ENCODE results near the gene RRAS2.
"Not testable (repeated sequence)": the region's sequence is repeated elsewhere in the genome, so short reads cannot be mapped to it uniquely, and the experiment has no call there.

RRAS2 gene

DNA sequence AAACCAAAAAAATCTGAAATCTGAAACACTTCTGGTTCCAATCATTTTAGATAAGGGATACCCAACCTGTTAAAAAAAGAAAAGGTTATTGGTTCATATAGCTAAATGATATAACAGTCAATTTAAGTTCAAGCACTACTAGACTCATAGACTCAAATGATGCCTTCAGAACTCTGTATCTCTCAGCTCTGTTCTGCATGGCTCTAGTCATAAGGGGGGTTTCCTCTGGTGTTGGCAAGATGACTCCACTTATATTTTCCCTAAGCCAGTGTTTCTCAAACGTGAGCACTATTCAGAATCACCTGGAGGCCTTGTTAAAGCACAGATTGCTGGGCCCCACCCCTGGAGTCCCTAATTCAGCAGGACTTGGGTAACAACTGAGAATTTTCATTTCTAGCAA is 11.5 kb upstream of the RRAS2 start:
- DNase-seq: no peak

- no peak for DNase-seq
Measured at GRCh38 chr11:14369598-14369997, 10.6 kb upstream of the RRAS2 start.

- DNase-seq: no peak
Measured at GRCh38 chr11:14366936-14367335, 8.0 kb upstream of the RRAS2 start.

GRCh38 chr11:14364322-14364721 is 5.3 kb upstream of the RRAS2 start:
- DNase-seq: no peak

DNA sequence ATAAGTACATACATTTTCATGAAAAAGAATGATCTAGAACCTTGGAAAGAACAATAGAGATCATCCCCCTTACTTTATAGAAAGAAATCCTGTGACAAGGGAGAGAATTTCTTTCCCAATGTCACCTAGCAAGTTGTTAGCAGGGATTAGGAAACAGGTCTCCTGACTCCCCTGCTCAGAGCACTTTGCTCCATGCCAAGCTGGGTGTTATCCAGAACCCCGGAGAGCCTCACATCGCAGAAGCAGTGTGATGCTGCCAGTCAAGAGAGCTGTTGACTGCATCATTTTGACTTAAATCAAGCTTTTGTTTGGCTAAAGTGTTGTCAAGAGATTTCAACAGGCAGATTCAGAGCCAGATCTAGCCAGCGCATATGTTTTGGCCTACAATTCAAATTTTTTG is 3.6 kb upstream of the RRAS2 start:
- no peak for DNase-seq

- no peak for DNase-seq
Measured at GRCh38 chr11:14361951-14362350, 3.0 kb upstream of the RRAS2 start.

GRCh38 chr11:14360976-14361375 is 2.0 kb upstream of the RRAS2 start:
- no peak for DNase-seq

GRCh38 chr11:14359501-14360031 is 583 bp upstream of the RRAS2 start:
- no peak for DNase-seq

DNA sequence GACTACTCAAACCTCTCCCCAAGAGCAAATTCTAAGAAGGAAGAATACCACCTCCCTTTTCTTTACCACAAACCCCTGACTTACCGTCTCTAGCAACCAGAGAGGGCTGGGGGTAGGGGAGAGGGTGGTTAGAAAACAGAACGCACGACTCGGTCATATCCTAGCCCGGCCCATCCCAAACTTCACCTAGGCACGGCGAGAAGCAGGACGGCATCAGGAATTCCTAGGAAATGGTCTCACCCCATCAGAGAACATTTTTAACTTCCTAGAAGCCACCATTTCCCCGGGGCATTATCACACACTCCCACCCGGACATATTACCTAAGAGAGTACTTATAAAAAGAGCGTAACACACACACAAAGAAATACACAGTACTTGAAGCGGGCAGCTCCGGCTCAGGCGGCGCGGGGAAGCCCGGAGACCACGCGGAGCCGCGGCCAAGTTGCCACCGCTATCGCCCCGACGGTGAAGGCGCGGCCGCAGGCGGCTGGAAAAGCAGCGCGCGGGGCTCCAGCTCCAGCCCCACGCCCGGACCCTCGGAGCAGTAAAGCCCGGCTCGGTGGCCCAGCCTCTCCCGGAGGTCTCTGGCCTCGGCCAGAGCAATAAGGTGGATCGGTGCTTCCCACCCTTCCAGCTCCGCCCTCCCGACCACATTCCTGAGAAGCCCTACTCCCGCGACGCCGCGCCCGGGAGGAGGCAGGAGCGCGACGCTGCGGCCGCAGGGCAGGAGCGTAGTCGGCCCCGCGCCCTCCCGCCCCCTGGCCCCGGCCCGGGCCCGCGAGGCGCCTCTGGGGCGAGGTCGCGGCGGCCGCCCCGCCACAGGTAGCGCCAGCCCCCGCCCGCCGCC is 878 bp downstream of the RRAS2 start:
- peak in 1 of 2 experiments; percentile 11 for DNase-seq

- DNase-seq: no peak
Measured at GRCh38 chr11:14356342-14356741, 2.6 kb downstream of the RRAS2 start.

DNA sequence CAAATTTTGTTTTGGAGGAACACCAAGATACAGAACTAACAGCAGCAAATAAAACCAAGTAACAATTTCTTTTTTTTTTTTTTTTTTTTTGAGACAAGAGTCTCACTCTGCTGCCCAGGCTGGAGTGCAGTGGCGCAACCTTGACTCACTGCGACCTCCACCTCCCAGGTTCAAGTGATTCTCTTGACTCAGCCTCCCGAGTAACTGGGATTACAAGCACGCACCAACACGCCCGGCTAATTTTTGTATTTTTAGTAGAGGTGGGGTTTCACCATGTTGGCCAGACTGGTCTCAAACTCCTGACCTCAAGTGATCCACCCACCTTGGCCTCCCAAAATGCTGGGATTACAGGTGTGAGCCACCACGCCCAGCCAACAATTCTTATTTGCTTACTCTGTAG is 4.4 kb downstream of the RRAS2 start:
- DNase-seq: not testable (repeated sequence)

- DNase-seq: no peak
Measured at GRCh38 chr11:14350716-14351238, 8.2 kb downstream of the RRAS2 start.

- DNase-seq: no peak
Measured at GRCh38 chr11:14350215-14350614, 8.8 kb downstream of the RRAS2 start.

GRCh38 chr11:14347991-14348390 is 11.0 kb downstream of the RRAS2 start:
- no peak for DNase-seq

- no peak for DNase-seq
Measured at GRCh38 chr11:14347494-14347893, 11.5 kb downstream of the RRAS2 start.

GRCh38 chr11:14346303-14346955 is 12.6 kb downstream of the RRAS2 start:
- DNase-seq: no peak

DNA sequence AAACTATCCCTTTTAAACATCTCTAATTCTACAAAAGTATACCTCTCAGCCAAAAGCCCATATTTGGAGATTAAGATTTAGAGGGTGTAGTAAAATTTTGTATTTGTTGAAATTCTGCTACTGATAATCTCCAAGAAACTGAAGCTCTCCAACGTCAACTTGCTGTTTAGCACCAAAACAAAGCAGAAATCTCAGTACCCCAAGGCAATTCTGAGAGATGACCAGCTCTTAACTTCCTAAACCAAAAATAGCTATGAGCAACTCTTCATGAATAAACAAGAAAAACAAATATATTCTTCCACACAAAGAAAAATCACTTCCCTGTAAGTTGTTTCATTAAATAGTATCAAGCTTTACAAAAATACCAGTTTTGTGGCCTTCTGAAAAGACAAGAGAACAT is 13.3 kb downstream of the RRAS2 start:
- no peak for DNase-seq

DNA sequence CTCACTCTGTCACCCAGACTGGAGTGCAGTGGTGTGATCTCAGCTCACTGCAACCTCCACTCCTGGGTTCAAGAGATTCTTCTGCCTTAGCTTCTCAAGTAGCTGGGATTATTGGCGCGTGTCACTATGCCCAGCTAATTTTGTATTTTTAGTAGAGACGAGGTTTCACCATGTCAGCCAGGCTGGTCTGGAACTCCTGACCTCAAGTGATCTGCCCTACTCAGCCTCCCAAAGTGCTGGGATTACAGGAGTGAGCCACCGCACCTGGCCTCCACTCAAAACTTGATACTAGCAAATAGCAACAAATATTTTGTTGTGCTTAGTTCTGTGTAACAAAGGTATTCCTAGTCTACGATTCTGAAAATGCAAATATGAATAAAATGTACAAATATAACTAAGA is 14.0 kb downstream of the RRAS2 start:
- not testable (repeated sequence) for DNase-seq

DNA sequence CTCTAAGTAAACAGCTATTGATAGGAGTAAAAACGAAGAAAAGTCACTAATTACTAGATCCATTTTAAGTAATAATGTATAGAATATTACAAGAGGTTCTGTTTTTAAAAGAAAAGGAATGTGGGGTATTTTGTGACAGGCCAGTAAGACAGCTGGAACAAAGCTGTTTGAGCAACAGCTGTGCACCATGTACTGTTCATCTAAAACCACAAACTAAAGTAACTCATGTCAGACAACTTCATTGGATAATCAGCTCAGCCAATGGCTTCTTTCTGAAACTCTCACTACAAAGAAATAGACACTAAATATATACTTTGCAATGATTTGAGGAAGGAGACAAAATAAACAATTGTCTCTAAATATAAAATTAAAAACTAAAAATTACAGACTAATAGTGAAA is 16.1 kb downstream of the RRAS2 start:
- no peak for DNase-seq

DNA sequence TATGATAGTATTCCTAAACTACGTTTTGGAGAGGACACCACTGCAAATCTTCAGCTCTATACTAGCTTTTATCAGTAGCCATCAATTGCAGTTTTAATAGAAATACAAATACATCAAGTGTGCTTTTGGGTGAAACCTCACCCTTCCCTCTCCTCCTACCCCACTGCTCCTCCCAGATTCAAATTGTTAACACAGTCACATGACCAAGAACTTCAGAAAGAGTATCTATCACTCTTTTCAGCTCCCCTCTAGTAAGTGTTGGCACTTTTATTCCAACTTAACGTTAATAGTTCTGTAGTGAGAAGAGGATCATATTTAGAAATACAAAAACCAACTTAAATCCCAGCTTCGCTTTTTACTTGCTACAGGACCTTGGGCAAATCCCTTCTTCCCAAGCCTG is 17.0 kb downstream of the RRAS2 start:
- no peak for DNase-seq

GRCh38 chr11:14340721-14341120 is 18.3 kb downstream of the RRAS2 start:
- DNase-seq: no peak

- DNase-seq: no peak
Measured at GRCh38 chr11:14339356-14339755, 19.6 kb downstream of the RRAS2 start.

- no peak for DNase-seq
Measured at GRCh38 chr11:14336507-14337503, 22.2 kb downstream of the RRAS2 start.

Measured in Kasumi-1 (cell line).